HepG2 (cell line): ENCODE data around the gene SLC22A31. TPM values are rescaled to one million over a fixed set of nuclear protein-coding genes. Genes with fewer than 3 reads are reported as not detected.
A peak's percentile ranks its signal among the peaks of the same experiment; 100 is the strongest.

Source experiments
- AFF4 ChIP-seq: sonication (generic); formaldehyde crosslinking; IDR thresholded peaks from 2 replicates; pipeline ENCODE4 v1.4.0; 2020; ENCODE audit warnings: missing genetic modification reagents
- ATF1 ChIP-seq: IDR thresholded peaks from 2 replicates; pipeline ENCODE4 v1.6.1; 2016; ENCODE audit warnings: mild to moderate bottlenecking, control low read depth
- CBFB ChIP-seq: sonication (generic); formaldehyde crosslinking; IDR thresholded peaks from 2 replicates; pipeline ENCODE4 v1.4.0; 2020; ENCODE audit warnings: missing genetic modification reagents
- DNMT3B ChIP-seq: conservative IDR thresholded peaks from 2 replicates; pipeline ENCODE4 v1.6.1; 2016; ENCODE audit warnings: missing biosample characterization, control low read depth
- FOXA3 ChIP-seq: IDR thresholded peaks from 2 replicates; pipeline ENCODE4 v1.6.1; 2016; ENCODE audit warnings: missing genetic modification reagents, missing compliant biosample characterization
- HIVEP1 ChIP-seq: sonication (generic); formaldehyde crosslinking; IDR thresholded peaks from 2 replicates; pipeline ENCODE4 v1.4.0; 2020; ENCODE audit warnings: mild to moderate bottlenecking, missing genetic modification reagents
- HMG20A ChIP-seq: IDR thresholded peaks from 2 replicates; pipeline ENCODE4 v1.6.1; 2016; ENCODE audit warnings: borderline replicate concordance
- KAT7 ChIP-seq: IDR thresholded peaks from 2 replicates; pipeline ENCODE4 v1.6.1; 2018; ENCODE audit warnings: borderline replicate concordance, missing compliant biosample characterization
- KLF12 ChIP-seq: sonication (generic); formaldehyde crosslinking; IDR thresholded peaks from 2 replicates; pipeline ENCODE4 v1.4.0; 2020; ENCODE audit warnings: missing genetic modification reagents, borderline replicate concordance
- KLF13 ChIP-seq: sonication (generic); formaldehyde crosslinking; IDR thresholded peaks from 2 replicates; pipeline ENCODE4 v1.4.0; 2020; ENCODE audit warnings: mild to moderate bottlenecking, missing genetic modification reagents
- LCORL ChIP-seq, 2 experiments: fragments of 450-650 bp in 1 of 2; sonication (generic) in 1 of 2; formaldehyde crosslinking in 1 of 2; IDR thresholded peaks; 2 replicates each; pipeline versions ENCODE4 v1.5.0 to v1.6.1; 2017 to 2020; ENCODE audit warnings: antibody characterized with exemption in 1 of 2, missing genetic modification reagents in 1 of 2
- MED13 ChIP-seq: sonication (generic); formaldehyde crosslinking; IDR thresholded peaks from 2 replicates; pipeline ENCODE4 v1.5.0; 2020; ENCODE audit warnings: missing genetic modification reagents
- MLX ChIP-seq: IDR thresholded peaks from 2 replicates; pipeline ENCODE4 v1.6.1; 2016
- NCOR1 ChIP-seq: fragments of 200-600 bp; sonication (generic); IDR thresholded peaks from 2 replicates; pipeline ENCODE4 v1.7.0; 2017; ENCODE audit warnings: antibody characterized with exemption, low read length, borderline replicate concordance
- PAX8 ChIP-seq: sonication (generic); formaldehyde crosslinking; IDR thresholded peaks from 2 replicates; pipeline ENCODE4 v1.8.0; 2022; ENCODE audit warnings: mild to moderate bottlenecking, missing genetic modification reagents, borderline replicate concordance
- PITX1 ChIP-seq: sonication (generic); formaldehyde crosslinking; IDR thresholded peaks from 2 replicates; pipeline ENCODE4 v1.5.1; 2020; ENCODE audit warnings: mild to moderate bottlenecking, missing genetic modification reagents
- SMAD3 ChIP-seq: sonication (generic); formaldehyde crosslinking; IDR thresholded peaks from 2 replicates; pipeline ENCODE4 v1.4.0; 2020; ENCODE audit warnings: missing genetic modification reagents
- ZNF234 ChIP-seq: sonication (generic); formaldehyde crosslinking; conservative IDR thresholded peaks from 2 replicates; pipeline ENCODE4 v1.5.1; 2020; ENCODE audit warnings: mild to moderate bottlenecking, missing genetic modification reagents
- ZNF44 ChIP-seq: sonication (generic); formaldehyde crosslinking; IDR thresholded peaks from 2 replicates; pipeline ENCODE4 v1.5.1; 2020; ENCODE audit warnings: mild to moderate bottlenecking, missing genetic modification reagents
- ZNF570 ChIP-seq: sonication (generic); formaldehyde crosslinking; IDR thresholded peaks from 2 replicates; pipeline ENCODE4 v1.4.0; 2020; ENCODE audit warnings: mild to moderate bottlenecking, missing genetic modification reagents, borderline replicate concordance
- ZNF713 ChIP-seq: sonication (generic); formaldehyde crosslinking; IDR thresholded peaks from 2 replicates; pipeline ENCODE4 v1.4.0; 2020; ENCODE audit warnings: mild to moderate bottlenecking, missing genetic modification reagents
- ZNF800 ChIP-seq: sonication (generic); formaldehyde crosslinking; IDR thresholded peaks from 2 replicates; pipeline ENCODE4 v1.4.0; 2020; ENCODE audit warnings: missing genetic modification reagents
- ZZZ3 ChIP-seq: sonication (generic); formaldehyde crosslinking; IDR thresholded peaks from 2 replicates; pipeline ENCODE4 v1.4.0; 2020; ENCODE audit warnings: missing genetic modification reagents, mild to moderate bottlenecking, borderline replicate concordance
- polyA plus RNA-seq, 8 experiments: library from polyadenylated mRNA; depleted of rRNA in 3 of 8; stranded (reverse) in 7 of 8; unstranded in 1 of 8; fragments of >200 nt; fragmentation: Illumina TruSeq in 4 of 8; extraction: Trizol in 4 of 8; gene quantifications; 2 replicates each; pipeline versions ENCODE4 v1.2.1 to v1.2.3, GENCODE V29; 2011 to 2016; ENCODE audit warnings: low read depth in 4 of 8, missing spikeins in 1 of 8, mixed read lengths in 1 of 8; ENCODE audit not compliant: insufficient read depth in 1 of 8
- total RNA-seq, 5 experiments: library from RNA; depleted of rRNA; stranded (reverse); fragments of >200 nt; fragmentation: Illumina TruSeq; extraction: Trizol; gene quantifications; 2 replicates each; pipeline ENCODE4 v1.2.3, GENCODE V29; 2016; ENCODE audit warnings: low read depth in 1 of 5

Gene SLC22A31
- total and polyA plus RNA-seq, 2 of the 13 experiments (the other 11 are each of a cell fraction or from before 2014, with no cell fraction given) = 67.3 to 83.3 TPM

GRCh38 chr16:89216315-89217137 lies 16.2 kb upstream of the SLC22A31 start (continued):
- TF ChIP-seq AFF4 (CRISPR knock-in tag) (no peak), KLF13 (no peak), ATF1 (CRISPR knock-in tag) (no peak), ZNF800 (CRISPR knock-in tag) (no peak), DNMT3B (no peak), MED13 (CRISPR knock-in tag) (no peak), NCOR1 (no peak), ZZZ3 (no peak), ZNF713 (CRISPR knock-in tag) (no peak), HMG20A (no peak), SMAD3 (CRISPR knock-in tag) (peak; percentile 45; the same call in 1 of the 2 replicates), PAX8 (CRISPR knock-in tag) (no peak), LCORL (IDR thresholded peaks at IDR 0.05) (no peak), LCORL (CRISPR knock-in tag; IDR thresholded peaks at IDR 0.05) (peak; percentile 29; the same call in 1 of the 2 replicates), FOXA3 (CRISPR knock-in tag) (peak; percentile 38; the same call in 1 of the 2 replicates), ZNF570 (no peak), KLF12 (no peak), MLX (CRISPR knock-in tag) (peak; percentile 97), PITX1 (no peak; the same call in 1 of the 2 replicates), ZNF44 (CRISPR knock-in tag) (0 out of 2 replicates have a peak, but pooled peaks have one; percentile 1), CBFB (CRISPR knock-in tag) (no peak), HIVEP1 (CRISPR knock-in tag) (no peak), KAT7 (no peak), ZNF234 (CRISPR knock-in tag) (no peak)
